T-helper 17 cell (primary cell): Measurements from ENCODE around the gene GANAB. TPM values are rescaled to one million over a fixed set of nuclear protein-coding genes. Genes with fewer than 3 reads are reported as not detected.
A peak's percentile ranks its signal among the peaks of the same experiment; 100 is the strongest.
"Not testable (repeated sequence)": the region's sequence is repeated elsewhere in the genome, so short reads cannot be mapped to it uniquely, and the experiment has no call there.

Experiments
- ATAC-seq: fragments of 150-1000 bp; cut with Tn5 transposase; 2 replicates; pipeline ENCODE4 v1.10.0; 2021; ENCODE audit warnings: mild to moderate bottlenecking, moderate library complexity
- DNase-seq, 3 donors: peaks; one replicate each; pipeline versions ENCODE4 v3.0.0 to v3.0.0-alpha.2; 2020 to 2021
- H3K9me3 ChIP-seq: one replicate; pipeline ENCODE4 v1.7.0; 2013; ENCODE audit warnings: low read length, mild to moderate bottlenecking; ENCODE audit not compliant: control insufficient read depth, poor library complexity, severe bottlenecking
- H3K27ac Mint-ChIP-seq: one replicate; pipeline ENCODE4 v1.8.0; 2022; ENCODE audit warnings: mild to moderate bottlenecking, moderate library complexity, mixed read lengths
- H3K27me3 Mint-ChIP-seq: one replicate; pipeline ENCODE4 v1.8.0; 2022; ENCODE audit warnings: mixed read lengths
- H3K36me3 Mint-ChIP-seq: one replicate; pipeline ENCODE4 v1.8.0; 2022; ENCODE audit warnings: low read depth, mixed read lengths
- H3K4me1 Mint-ChIP-seq: one replicate; pipeline ENCODE4 v1.8.0; 2022; ENCODE audit warnings: mild to moderate bottlenecking, mixed read lengths
- H3K4me3 Mint-ChIP-seq: one replicate; pipeline ENCODE4 v1.8.0; 2022; ENCODE audit warnings: mild to moderate bottlenecking, moderate library complexity, mixed read lengths
- total RNA-seq, 4 donors: library from RNA in 2 of 4; stranded (reverse) in 2 of 4; gene quantifications; one replicate each; pipeline ENCODE4 v1.2.3 and lab custom pipeline; 2022 to 2026

Gene GANAB
- total RNA-seq, 2 donors from 2014 or later, result 168 to 179 TPM

DNA sequence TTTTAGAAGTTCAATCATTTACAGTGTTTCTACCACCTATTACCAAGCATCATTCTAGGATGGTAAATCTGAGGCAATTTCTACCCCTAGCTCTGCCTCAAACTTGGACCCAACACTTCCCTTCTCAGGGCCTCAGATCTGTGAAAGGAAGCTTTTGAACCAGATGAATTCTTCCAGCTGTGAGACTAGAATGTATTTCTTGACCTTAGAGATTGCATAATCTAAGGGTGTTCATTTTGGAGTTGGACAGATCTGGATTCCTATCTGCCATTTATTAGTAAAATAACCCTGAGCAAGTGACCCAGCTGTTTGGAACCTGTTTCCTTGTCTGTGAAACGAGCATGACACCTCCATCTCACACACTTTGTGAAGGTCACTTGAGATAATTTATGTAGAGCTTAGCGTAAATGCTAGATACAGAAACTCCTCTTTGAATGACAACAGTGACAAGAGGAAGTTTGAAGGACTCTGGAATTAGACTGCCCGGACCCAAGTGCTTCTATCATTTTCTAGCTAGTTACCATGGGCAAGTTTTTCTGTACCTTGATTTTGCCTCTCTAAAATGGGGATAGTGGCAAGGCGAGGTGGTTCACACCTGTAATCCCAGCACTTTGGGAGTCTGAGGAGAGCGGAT lies 10.5 kb upstream of the GANAB start:
- ATAC-seq (no peak), DNase-seq (no peak)
- H3K27ac Mint-ChIP-seq, result no peak overlapping the region
- H3K27me3 Mint-ChIP-seq, result no peaks in the 10 kb centered on the region
- H3K4me1 Mint-ChIP-seq, result peaks cover 8% of the 10 kb centered on the region
- H3K36me3 Mint-ChIP-seq, result no peaks in the 10 kb centered on the region
- no peaks in the 10 kb centered on the region for H3K9me3 ChIP-seq
- no peak overlapping the region for H3K4me3 Mint-ChIP-seq

DNA sequence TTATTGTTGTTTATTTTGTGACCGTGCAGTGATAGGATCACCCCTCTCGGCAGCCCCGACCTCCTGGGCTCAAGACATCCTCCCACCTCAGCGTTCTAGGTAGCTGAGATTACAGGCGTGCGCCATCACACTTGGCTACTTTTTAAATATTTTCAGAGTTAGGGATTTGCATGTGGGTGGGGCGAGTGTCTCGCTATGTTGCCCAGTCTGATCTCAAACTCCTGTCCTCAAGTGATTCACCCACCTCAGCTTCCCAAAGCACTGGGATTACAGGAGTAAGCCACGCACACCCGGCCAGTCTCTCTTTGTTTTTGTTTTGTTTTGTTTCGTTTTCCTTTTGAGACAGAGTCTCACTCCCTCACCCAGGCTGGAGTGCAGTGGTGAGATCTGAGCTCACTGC lies 7.9 kb upstream of the GANAB start:
- H3K36me3 Mint-ChIP-seq, result no peaks in the 10 kb centered on the region
- no peak for ATAC-seq
- peak overlapping the region; percentile 95 for H3K27ac Mint-ChIP-seq
- DNase-seq, result no peak
- H3K9me3 ChIP-seq, result no peaks in the 10 kb centered on the region
- peaks cover 11% of the 10 kb centered on the region for H3K4me1 Mint-ChIP-seq
- H3K27me3 Mint-ChIP-seq, result no peaks in the 10 kb centered on the region
- peak overlapping the region; percentile 62 for H3K4me3 Mint-ChIP-seq

DNA sequence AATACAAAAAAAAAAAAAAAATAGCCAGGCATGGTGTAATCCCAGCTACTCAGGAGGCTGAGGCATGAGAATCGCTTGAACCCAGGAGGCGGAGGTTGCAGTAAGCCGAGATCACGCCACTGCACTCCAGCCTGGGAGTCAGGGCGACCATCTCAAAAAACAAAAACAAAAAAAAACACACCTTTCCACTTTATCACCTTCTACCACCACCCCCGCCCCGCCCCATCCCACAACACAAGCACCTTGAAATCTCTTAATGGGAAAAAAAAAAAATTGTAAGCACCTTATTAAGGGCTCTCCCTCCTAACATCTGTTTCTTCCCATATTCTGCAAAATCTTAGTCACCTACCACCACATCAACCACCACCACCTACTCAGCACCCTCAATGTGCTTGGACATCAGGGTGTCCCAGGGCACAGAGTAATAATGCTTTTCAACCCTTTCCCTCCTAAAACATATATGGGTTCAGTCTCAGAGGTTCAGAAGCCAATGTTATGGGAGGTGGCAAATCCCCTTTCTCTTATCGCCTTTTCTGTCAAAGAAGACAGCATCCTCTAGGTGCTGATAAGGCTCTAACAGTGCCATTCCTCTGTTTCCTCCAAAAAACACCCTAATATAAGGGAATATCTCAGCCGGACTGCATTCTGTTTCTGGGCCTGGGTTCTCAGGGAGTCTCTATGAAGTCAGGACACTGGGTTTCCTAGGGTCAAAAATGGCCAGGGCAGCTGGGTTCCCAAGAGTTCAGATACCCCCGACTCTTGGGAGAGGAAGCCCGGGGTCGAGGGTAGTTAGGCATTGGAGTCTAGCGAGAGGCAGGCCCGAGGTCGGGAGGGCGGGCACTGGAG lies 6.0 kb upstream of the GANAB start:
- peaks cover 11% of the 10 kb centered on the region for H3K4me1 Mint-ChIP-seq
- DNase-seq, result peak in 1 of 3 donors; percentile 74
- no peaks in the 10 kb centered on the region for H3K36me3 Mint-ChIP-seq
- ATAC-seq, result peak; percentile 11
- H3K27me3 Mint-ChIP-seq, result no peaks in the 10 kb centered on the region
- H3K27ac Mint-ChIP-seq, result peak overlapping the region; percentile 95
- no peaks in the 10 kb centered on the region for H3K9me3 ChIP-seq
- H3K4me3 Mint-ChIP-seq, result peak overlapping the region; percentile 88

DNA sequence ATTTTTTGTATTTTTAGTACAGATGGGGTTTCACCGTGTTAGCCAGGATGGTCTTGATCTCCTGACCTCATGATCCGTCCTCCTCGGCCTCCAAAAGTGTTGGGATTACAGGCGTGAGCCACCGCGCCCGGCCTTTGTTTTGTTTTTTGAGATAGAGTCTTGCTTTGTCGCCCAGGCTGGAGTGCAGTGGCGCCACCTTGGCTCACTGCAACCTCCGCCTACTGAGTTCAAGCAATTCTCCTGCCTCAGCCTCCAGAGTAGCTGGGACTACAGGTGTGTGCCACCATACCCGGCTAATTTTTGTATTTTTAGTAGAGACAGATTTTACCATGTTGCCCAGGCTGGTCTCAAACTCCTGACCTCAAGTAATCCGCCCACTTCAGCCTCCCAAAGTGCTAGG lies 3.9 kb upstream of the GANAB start:
- not testable (repeated sequence) for H3K4me3 Mint-ChIP-seq, H3K36me3 Mint-ChIP-seq, ATAC-seq, H3K9me3 ChIP-seq, H3K27me3 Mint-ChIP-seq, DNase-seq
- peaks cover 21% of the 10 kb centered on the region for H3K4me1 Mint-ChIP-seq
- peak overlapping the region; percentile 4 for H3K27ac Mint-ChIP-seq

DNA sequence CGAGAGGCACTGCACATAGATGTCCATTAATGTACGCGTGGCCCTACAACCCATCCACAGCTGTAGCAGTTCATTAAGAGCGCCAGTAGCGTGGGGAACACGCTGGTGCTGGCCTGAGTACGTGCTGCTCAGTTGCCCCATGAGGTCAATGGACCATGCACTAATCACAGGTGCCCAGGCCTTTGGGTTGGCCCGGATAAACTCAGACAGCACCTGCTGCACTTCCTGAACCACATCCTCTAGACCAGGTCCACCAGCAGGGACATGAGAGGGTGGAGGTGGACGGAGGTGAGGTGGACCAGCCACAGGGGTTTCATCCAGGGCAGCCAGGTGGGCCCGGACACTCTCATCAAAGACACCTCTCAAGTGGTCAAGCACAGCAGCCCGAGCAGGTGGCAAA lies 3.1 kb upstream of the GANAB start:
- H3K9me3 ChIP-seq, result no peaks in the 10 kb centered on the region
- DNase-seq (no peak), ATAC-seq (no peak)
- peaks cover 24% of the 10 kb centered on the region for H3K4me1 Mint-ChIP-seq
- no peak overlapping the region for H3K27ac Mint-ChIP-seq
- no peaks in the 10 kb centered on the region for H3K36me3 Mint-ChIP-seq
- no peaks in the 10 kb centered on the region for H3K27me3 Mint-ChIP-seq
- no peak overlapping the region for H3K4me3 Mint-ChIP-seq

DNA sequence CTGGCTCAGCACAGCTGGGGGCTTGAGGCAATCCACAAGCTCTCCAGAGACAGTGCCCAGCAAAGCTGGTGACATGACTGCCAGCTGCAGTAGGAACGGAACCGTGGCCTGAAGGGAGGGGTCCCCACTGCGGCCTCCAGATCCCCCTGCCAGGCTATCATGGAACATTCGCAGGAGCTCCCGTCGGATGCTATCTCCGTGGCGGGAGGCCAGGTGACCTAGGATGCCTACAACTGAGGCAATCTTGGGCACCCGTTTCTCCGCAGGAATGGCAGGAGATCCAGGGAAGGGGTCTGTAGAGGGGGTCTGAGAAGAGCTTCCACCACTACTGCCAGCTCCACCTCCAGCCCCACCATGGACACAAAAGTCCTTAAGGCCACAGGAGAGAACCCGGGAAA lies 2.6 kb upstream of the GANAB start:
- no peaks in the 10 kb centered on the region for H3K9me3 ChIP-seq
- Mint-ChIP-seq H3K36me3 (no peaks in the 10 kb centered on the region), H3K27ac (no peak overlapping the region), H3K27me3 (no peaks in the 10 kb centered on the region), H3K4me3 (no peak overlapping the region), H3K4me1 (peaks cover 24% of the 10 kb centered on the region)
- DNase-seq (no peak), ATAC-seq (no peak)

DNA sequence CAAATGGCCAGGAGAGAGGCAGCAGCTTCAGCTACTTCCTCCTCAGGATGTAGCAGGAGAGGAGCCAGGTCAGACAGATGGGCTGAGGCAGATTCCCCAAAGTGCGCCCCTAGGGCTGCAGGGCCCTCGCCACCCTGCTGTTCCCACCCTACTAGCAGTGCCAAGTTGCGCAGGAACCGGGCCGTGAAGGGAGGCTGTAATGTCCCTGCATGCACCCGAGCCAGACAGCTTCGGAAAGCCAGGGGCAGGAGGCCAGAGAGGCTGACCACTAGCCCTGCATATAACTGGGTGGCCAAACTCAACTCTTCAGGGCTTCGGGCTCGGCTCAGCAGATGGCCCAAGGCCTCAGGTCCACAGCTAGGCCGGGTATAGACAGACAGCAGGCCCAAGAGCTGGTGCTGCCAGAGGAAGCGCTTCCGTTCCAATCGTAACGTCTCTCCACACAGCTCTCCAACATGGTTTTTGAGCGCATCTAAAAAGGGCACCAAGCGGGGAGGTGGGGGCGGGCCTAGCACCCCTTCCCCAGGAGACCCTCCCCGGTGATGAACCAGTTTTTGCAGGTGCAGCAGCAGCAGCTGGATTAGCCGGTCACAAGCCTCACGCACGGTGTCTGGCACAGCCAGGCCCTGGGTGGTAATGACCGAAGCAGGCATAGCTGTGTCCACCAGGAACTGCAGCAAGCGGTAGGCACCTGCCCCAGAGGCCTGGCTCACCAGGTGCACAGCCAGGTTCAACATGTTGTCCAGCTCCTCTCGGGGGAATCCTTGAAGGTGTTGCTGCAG lies 2.0 kb upstream of the GANAB start:
- no peak for ATAC-seq
- H3K36me3 Mint-ChIP-seq, result no peaks in the 10 kb centered on the region
- H3K9me3 ChIP-seq, result no peaks in the 10 kb centered on the region
- no peaks in the 10 kb centered on the region for H3K27me3 Mint-ChIP-seq
- no peak overlapping the region for H3K27ac Mint-ChIP-seq
- peaks cover 22% of the 10 kb centered on the region for H3K4me1 Mint-ChIP-seq
- no peak for DNase-seq
- no peak overlapping the region for H3K4me3 Mint-ChIP-seq

DNA sequence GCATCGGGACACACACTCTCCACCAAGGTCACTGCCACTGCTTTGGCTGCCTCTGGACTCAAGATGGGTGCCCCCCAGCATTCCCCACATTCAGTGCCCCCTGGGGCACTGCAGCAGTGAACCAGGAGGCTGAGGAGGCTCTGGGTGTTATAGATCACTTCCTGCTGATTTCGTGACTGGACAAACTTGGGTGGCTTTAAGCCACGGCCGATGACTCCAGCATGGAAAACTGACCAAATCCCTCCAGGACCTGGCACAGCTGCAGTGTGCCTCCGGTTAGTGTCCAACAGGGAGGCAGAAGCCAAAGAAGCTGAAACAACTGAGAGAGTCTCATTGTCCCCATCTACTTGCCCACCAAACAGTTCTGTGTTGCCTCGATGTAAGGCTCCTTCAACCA lies 1.2 kb upstream of the GANAB start:
- Mint-ChIP-seq H3K27me3 (no peaks in the 10 kb centered on the region), H3K27ac (no peak overlapping the region), H3K4me1 (peaks cover 21% of the 10 kb centered on the region), H3K36me3 (no peaks in the 10 kb centered on the region), H3K4me3 (no peak overlapping the region)
- H3K9me3 ChIP-seq, result no peaks in the 10 kb centered on the region
- no peak for ATAC-seq
- DNase-seq, result no peak

DNA sequence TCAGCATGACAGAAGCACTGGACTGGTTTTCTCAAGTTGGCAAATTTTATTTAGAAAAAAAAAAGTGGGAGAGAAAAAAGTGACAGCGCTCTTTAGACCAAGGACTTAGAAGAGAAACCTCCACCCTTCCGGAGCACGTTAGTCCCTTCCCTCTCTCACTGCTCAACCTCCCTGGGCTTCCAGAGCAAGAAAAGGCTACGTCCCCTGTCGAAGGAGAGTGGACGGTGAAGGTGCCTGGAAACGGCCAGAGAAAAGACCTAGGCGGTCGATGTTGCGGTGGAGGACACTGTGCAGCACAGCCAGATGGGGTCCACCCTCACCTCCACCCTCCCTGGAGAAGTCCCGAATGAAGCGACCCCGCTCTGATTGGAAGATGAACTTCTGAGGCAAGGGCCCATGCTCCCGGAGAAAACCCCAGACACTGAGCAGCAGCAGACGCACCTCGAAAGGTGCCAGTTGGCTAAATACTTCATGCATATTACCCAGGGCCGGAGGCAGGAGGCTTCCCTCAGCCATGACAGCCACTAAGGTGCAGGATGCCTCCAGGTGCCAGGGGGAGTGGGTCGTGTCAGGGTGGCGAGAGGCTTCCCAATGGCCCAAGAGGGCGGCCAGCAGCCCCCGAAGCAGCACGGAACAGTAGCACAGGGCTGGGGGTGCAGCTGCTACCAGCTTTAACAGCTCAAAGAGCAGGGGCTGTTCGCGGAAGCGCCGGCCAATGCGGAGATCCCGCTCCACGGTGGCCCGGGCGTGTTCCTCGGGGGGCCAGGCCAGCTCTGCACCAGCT lies 604 bp upstream of the GANAB start:
- ATAC-seq (no peak), DNase-seq (no peak)
- Mint-ChIP-seq H3K27ac (peak overlapping the region; percentile 96), H3K4me3 (peak overlapping the region; percentile 98), H3K27me3 (no peaks in the 10 kb centered on the region), H3K36me3 (no peaks in the 10 kb centered on the region), H3K4me1 (peaks cover 16% of the 10 kb centered on the region)
- no peaks in the 10 kb centered on the region for H3K9me3 ChIP-seq

DNA sequence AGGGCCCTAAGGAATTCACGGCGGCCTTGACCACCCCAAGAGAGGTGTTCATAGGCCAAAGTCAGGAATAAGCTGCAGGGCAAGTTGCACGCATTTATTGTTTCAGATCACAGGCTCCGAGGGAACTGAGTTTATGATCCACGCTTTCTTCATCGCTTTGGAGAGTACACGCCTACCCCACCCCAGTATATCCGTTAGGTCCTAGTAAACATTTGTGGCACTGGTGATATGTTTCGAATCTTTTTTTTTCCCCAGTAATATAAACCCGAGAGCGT lies 805 bp downstream of the GANAB start:
- H3K9me3 ChIP-seq, result no peaks in the 10 kb centered on the region
- H3K27me3 Mint-ChIP-seq, result no peaks in the 10 kb centered on the region
- ATAC-seq (no peak), DNase-seq (no peak)
- peak overlapping the region; percentile 98 for H3K4me3 Mint-ChIP-seq
- peaks cover 15% of the 10 kb centered on the region for H3K4me1 Mint-ChIP-seq
- H3K27ac Mint-ChIP-seq, result peak overlapping the region; percentile 96
- no peaks in the 10 kb centered on the region for H3K36me3 Mint-ChIP-seq

DNA sequence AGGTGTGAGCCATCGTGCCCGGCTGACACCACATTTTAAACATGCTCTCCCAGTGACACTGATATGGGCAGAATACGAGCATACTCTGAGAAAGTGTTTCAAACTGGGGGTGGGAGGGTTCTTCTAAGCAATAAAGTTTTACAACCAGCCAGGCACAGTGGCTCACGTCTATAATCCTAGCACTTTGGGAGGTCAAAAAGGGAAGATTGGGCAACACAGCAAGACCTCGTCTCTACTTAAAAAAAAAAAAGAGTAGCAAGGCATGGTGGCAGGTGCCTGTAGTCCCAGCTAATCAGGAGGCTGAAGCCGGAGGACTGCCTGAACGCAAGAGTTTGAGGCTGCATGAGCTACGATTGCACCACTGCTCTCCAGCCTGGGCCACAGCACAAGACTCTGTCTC lies 2.2 kb downstream of the GANAB start:
- no peak overlapping the region for H3K27ac Mint-ChIP-seq
- peaks cover 21% of the 10 kb centered on the region for H3K4me1 Mint-ChIP-seq
- H3K36me3 Mint-ChIP-seq, result peaks cover 4% of the 10 kb centered on the region
- H3K27me3 Mint-ChIP-seq, result no peaks in the 10 kb centered on the region
- no peak overlapping the region for H3K4me3 Mint-ChIP-seq
- DNase-seq, result no peak
- no peaks in the 10 kb centered on the region for H3K9me3 ChIP-seq
- no peak for ATAC-seq

DNA sequence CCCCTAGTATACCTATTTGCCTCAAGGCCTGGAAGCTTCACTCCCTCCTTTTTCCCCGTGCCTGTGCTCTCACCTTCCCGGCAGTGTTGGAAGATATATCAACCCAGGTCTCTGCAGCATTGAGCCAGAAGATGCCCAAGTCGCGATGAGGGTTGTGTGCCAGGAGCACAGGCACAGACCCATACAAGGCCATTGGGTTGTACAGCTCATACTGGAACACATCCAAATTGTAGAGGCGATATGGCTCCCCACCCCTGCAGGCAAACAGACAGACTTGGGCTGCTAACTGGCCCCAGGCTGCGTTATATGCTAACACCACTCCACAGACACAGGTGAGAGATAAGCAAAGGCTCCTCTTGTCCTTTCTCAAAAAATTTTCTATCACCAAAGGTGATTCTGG lies 13.9 kb downstream of the GANAB start:
- peaks cover 9% of the 10 kb centered on the region for H3K4me1 Mint-ChIP-seq
- no peaks in the 10 kb centered on the region for H3K27me3 Mint-ChIP-seq
- DNase-seq, result no peak
- H3K36me3 Mint-ChIP-seq, result peaks cover 11% of the 10 kb centered on the region
- no peak overlapping the region for H3K4me3 Mint-ChIP-seq
- ATAC-seq, result no peak
- peak overlapping the region; percentile 73 for H3K27ac Mint-ChIP-seq
- no peaks in the 10 kb centered on the region for H3K9me3 ChIP-seq

DNA sequence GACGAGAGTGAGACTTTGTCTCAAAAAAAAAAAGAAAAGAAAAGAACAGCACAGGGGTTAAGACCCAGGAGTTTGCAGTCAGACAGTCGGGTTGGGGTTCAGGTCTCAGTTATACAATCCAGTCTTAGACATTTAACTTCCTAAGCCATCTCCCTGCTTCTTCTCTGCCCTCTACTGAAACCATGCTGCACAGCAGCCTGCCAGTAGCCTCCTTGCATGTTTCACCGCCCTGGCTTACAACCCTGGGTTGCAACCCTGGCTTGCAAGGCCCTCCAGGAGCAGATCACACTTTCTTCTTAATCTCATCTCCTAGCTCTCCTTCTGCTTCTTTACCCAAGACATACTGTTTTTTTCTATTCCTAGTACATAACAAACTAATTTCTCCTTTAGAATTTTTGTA lies 18.7 kb downstream of the GANAB start:
- ATAC-seq, result no peak
- Mint-ChIP-seq H3K27me3 (no peaks in the 10 kb centered on the region), H3K36me3 (peaks cover 10% of the 10 kb centered on the region), H3K4me3 (no peak overlapping the region), H3K27ac (peak overlapping the region; percentile 49), H3K4me1 (peaks cover 8% of the 10 kb centered on the region)
- DNase-seq, result no peak
- no peaks in the 10 kb centered on the region for H3K9me3 ChIP-seq
